GM12891 (cell line): ENCODE measurements around the gene CORO1A.
"Not testable (repeated sequence)": the region's sequence is repeated elsewhere in the genome, so short reads cannot be mapped to it uniquely, and the experiment has no call there.

Experiments
- DNase-seq: peaks from one replicate; pipeline ENCODE4 v3.0.0; 2011; ENCODE audit warnings: low spot score; ENCODE audit not compliant: insufficient read length
- FAIRE-seq: peaks from 2 replicates; lab custom pipeline; 2011; peaks lifted over from hg19 to GRCh38; lab: Jason Lieb, UNC
- PAX5 ChIP-seq: IDR thresholded peaks from 2 replicates; pipeline ENCODE4 v1.6.1; 2011; ENCODE audit warnings: low read length, moderate library complexity, mild to moderate bottlenecking; ENCODE audit not compliant: insufficient read depth, severe bottlenecking
- POLR2A ChIP-seq: IDR thresholded peaks from 2 replicates; pipeline ENCODE4 v1.6.1; 2011; ENCODE audit warnings: low read depth, low read length, control low read depth
- POLR2AphosphoS5 ChIP-seq: IDR thresholded peaks from 2 replicates; pipeline ENCODE4 v1.6.1; 2011; ENCODE audit warnings: low read depth, low read length, control low read depth
- POU2F2 ChIP-seq: IDR thresholded peaks from 2 replicates; pipeline ENCODE4 v1.6.1; 2011; ENCODE audit warnings: low read depth, mild to moderate bottlenecking, control low read depth, low read length, moderate library complexity
- SPI1 ChIP-seq: IDR thresholded peaks from 2 replicates; pipeline ENCODE4 v1.6.1; 2011; ENCODE audit warnings: low read depth, low read length, control low read depth
- TAF1 ChIP-seq: IDR thresholded peaks from 2 replicates; pipeline ENCODE4 v1.6.1; 2011; ENCODE audit warnings: low read depth, low read length, control low read depth

CORO1A gene

GRCh38 chr16:30166202-30166902 lies 17.1 kb upstream of the CORO1A start:
- peak; percentile 100 for TF ChIP-seq SPI1
- no peak for TF ChIP-seq POLR2AphosphoS5
- DNase-seq (peak; percentile 65), FAIRE-seq (peak; percentile 79)

DNA sequence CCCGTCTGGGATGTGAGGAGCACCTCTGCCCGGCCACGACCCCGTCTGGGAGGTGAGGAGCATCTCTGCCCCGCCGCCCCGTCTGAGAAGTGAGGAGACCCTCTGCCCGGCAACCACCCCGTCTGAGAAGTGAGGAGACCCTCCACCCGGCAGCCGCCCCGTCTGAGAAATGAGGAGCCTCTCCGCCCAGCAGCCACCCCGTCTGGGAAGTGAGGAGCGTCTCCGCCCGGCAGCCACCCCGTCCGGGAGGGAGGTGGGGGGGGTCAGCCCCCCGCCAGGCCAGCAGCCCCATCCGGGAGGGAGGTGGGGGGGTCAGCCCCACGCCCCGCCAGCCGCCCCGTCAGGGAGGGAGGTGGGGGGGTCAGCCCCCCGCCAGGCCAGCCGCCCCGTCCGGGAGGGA lies 14.7 kb upstream of the CORO1A start:
- not testable (repeated sequence) for DNase-seq, FAIRE-seq

GRCh38 chr16:30169416-30169815 lies 14.0 kb upstream of the CORO1A start:
- FAIRE-seq, DNase-seq: not testable (repeated sequence)

DNA sequence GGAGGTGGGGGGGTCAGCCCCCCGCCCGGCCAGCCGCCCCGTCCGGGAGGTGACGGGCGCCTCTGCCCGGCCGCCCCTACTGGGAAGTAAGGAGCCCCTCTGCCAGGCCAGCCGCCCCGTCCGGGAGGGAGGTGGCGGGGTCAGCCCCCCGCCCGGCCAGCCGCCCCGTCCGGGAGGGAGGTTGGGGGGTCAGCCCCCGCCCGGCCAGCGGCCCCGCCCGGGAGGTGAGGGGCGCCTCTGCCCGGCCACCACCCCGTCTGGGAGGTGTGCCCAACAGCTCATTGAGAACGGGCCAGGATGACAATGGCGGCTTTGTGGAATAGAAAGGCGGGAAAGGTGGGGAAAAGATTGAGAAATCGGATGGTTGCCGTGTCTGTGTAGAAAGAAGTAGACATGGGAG lies 13.3 kb upstream of the CORO1A start:
- FAIRE-seq, DNase-seq: not testable (repeated sequence)

DNA sequence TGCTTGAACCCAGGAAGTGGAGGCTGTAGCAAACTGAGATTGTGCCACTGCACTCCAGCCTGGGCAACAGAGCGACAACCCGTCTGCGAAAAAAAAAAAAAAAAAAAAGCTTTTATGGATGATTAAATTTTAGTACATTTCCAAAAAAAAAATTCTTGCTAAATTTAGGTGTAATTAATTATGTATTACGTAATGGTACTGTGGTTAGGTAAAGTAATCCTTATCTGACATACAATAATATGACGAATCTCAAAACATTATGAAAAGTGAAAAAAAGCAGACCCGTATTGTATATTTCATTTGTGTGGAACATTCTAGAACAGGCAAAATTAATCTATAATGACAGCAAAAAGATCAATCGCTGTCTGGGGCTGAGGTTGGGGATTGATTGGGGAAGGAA lies 10.3 kb upstream of the CORO1A start:
- TF ChIP-seq PAX5 (no peak), POLR2A (no peak), TAF1 (no peak), POU2F2 (no peak)
- FAIRE-seq (no peak), DNase-seq (no peak)

- not testable (repeated sequence) for FAIRE-seq
Observed at GRCh38 chr16:30176876-30177275, 6.5 kb upstream of the CORO1A start.

GRCh38 chr16:30179195-30179594 lies 4.2 kb upstream of the CORO1A start:
- no peak for FAIRE-seq
- no peak for TF ChIP-seq POLR2AphosphoS5
- TF ChIP-seq PAX5, result no peak
- TF ChIP-seq TAF1, result no peak
- TF ChIP-seq POU2F2, result no peak
- TF ChIP-seq POLR2A, result no peak
- no peak for TF ChIP-seq SPI1
- no peak for DNase-seq

More at GRCh38 chr16:30176876-30177275, 6.5 kb upstream of the CORO1A start:
- not testable (repeated sequence) for DNase-seq

DNA sequence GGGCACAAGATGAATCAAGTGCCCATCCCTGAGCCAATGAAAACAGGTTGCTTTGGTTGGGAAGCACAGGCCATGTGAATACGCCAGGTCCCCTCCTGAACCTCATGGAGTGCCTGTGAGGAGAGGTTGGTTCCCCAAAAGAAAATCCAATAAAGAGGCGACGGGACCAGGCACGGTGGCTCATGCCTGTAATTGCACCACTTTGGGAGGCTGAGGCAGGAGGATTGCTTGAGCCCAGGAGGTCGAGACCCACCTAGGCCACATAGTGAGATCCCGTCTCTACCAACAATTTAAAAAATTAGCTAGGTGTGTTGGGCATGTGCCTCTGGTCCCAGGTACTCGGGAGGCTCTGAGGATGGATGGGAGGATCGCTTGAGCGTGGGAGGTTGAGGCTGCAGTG lies 3.5 kb upstream of the CORO1A start:
- DNase-seq, result no peak
- no peak for FAIRE-seq
- TF ChIP-seq PAX5, result no peak
- no peak for TF ChIP-seq POLR2A
- TF ChIP-seq POLR2AphosphoS5, result no peak
- TF ChIP-seq SPI1, result no peak
- TF ChIP-seq POU2F2, result no peak

DNA sequence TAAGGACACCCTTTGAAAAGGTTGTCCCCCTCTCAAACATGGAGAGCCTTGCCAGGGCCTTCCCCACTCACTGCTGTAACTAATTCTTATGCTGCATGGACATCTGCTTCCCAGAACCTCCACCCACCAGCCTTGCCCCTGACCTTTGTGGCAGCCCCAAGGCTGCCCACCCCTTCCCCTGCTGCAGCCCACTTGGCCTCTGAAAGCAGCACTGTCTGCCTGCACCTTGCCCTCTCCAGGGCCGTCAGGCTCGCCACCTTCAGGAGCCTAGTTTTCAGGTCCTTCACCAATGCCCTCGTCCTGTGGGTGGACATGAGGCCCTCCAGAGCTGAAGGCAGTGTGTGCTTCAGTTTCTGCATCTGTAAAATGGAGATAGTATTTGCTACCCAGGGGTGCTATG lies 2.7 kb upstream of the CORO1A start:
- DNase-seq (no peak), FAIRE-seq (no peak)
- TF ChIP-seq POU2F2 (no peak), POLR2A (no peak), SPI1 (no peak), TAF1 (no peak), POLR2AphosphoS5 (no peak), PAX5 (no peak)

DNA sequence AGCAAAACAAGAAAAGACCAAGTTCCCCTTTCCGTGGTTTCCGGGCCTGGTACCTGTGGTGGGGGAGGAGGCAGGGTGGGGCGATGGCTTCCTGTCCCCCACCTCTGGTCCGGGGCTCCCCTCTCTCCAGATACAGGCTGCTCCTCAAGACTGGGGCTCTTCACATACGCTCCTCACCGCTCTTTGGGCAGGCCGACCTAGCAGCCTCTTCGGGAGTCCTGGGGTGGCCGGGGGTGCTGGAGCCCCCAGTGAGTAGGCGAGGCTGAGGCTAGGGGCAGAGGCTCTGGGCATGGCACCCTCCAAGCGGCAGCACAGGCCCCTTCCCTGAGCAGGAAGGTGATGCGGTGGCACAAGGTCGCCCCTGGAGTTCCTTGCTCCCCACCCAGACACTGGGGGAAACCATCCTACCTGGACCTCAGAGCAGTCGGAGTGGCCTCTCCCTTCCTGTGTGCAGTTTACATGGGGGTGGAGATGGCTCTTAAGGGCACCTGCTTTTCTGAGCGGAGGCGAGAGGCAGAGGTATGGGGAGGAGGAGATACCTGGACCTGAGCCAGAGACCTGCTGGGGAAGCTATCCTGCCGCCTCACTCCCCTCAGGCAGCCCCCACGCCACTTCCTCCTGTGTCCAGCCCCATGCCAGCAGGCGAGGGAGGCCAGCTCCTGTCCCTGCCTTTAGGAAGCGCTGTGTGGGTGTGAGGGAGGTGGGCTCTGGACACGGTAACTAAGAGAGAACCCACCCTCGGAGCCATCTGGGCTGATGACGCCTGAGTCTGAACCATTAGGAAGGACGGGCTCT lies 891 bp downstream of the CORO1A start:
- DNase-seq (peak; percentile 73), FAIRE-seq (no peak)
- TF ChIP-seq SPI1 (peak; percentile 81), POU2F2 (peak; percentile 40; the same call in 1 of the 2 replicates), POLR2AphosphoS5 (no peak; the same call in none of the 2 replicates), TAF1 (peak; percentile 67; the same call in 1 of the 2 replicates)

DNA sequence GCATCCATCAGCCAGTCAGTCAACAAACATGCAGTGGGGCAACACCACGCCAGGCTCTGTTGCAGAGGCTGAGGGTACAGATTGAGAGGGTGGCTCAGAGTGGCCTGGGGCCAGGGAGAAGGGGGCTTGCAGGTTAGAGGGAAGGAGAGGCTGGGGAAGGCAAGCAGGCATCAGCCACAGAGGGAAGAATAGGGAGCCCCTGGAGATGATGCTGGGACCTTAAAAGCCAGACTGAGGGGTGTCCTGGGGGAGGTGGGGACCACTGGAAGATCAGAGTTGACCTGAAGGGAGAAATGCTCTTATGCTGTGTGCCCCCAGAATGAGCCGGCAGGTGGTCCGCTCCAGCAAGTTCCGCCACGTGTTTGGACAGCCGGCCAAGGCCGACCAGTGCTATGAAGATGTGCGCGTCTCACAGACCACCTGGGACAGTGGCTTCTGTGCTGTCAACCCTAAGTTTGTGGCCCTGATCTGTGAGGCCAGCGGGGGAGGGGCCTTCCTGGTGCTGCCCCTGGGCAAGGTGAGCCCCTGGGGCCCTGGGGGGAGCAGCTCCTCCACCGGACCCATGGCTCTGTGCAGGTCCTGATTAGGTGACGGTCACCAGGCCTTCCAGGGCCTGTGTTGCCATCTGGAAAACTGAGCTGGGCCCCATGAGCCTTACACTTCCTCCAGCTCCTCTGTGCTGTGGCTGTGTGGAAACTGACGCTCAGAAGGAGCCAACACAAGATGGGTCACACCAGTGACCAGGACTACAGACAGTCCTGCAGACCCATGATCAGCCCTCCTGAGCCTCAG lies 1.7 kb downstream of the CORO1A start:
- TF ChIP-seq TAF1 (no peak), POLR2A (peak; percentile 85), POLR2AphosphoS5 (peak; percentile 83), POU2F2 (0 out of 2 replicates have a peak, but pooled peaks have one; percentile 43), PAX5 (no peak), SPI1 (no peak)
- FAIRE-seq, result no peak

More for the DNA sequence above, 1.7 kb downstream of the CORO1A start:
- peak; percentile 21 for DNase-seq
